Mammary epithelial cell (primary cell): ENCODE results near the gene YJU2.

ENCODE experiments used
- CTCF ChIP-seq, 2 donors: IDR thresholded peaks in 1 of 2; conservative IDR thresholded peaks in 1 of 2; 2 replicates each; pipeline ENCODE4 v1.5.1; 2011 to 2012; ENCODE audit warnings: inconsistent platforms in 2 of 2, low read length in 2 of 2, mild to moderate bottlenecking in 2 of 2, control low read depth in 1 of 2, low read depth in 1 of 2; ENCODE audit not compliant: insufficient read depth in 1 of 2; ENCODE audit errors: extremely low read depth in 1 of 2
- EZH2 ChIP-seq: IDR thresholded peaks from 2 replicates; pipeline ENCODE4 v1.6.1; 2012; ENCODE audit warnings: low read length, inconsistent platforms, borderline replicate concordance

- TF ChIP-seq CTCF (conservative IDR thresholded peaks at IDR 0.05 in 1 of 2, IDR thresholded peaks at IDR 0.05 in 1 of 2; ENCODE audit: extremely low read depth in 1 of 2, insufficient read depth in 1 of 2, low read depth in 1 of 2, low read length in 2 of 2) (no peak), EZH2 (peak; percentile 28)
Measured at GRCh38 chr19:4198467-4199126, 48.3 kb upstream of the YJU2 start.
